Tibial artery (tissue), 4 donors: ENCODE measurements around the gene ERBB4.

Experiments used
- DNase-seq, 2 donors: peaks; one replicate each; pipeline ENCODE4 v3.0.0-alpha.2; 2019
- H3K27ac ChIP-seq, 2 donors: fragments of 200-600 bp; sonication (generic) in 1 of 2; 1 replicate in 1 of 2; 2 replicates in 1 of 2; pipeline ENCODE4 v1.5.1; 2018 to 2019; ENCODE audit warnings: mild to moderate bottlenecking in 1 of 2
- H3K27me3 ChIP-seq, 2 donors: fragments of 200-600 bp; sonication (generic) in 1 of 2; one replicate each; pipeline versions ENCODE4 v1.5.1 to v1.6.0; 2016 to 2019
- H3K36me3 ChIP-seq, 3 donors: fragments of 200-600 bp; sonication (generic) in 2 of 3; one replicate each; pipeline ENCODE4 v1.5.1; 2016 to 2019; ENCODE audit warnings: mild to moderate bottlenecking in 2 of 3
- H3K4me1 ChIP-seq, 4 donors: fragments of 200-600 bp; sonication (generic) in 2 of 4; 1 replicate in 3 of 4; 2 replicates in 1 of 4; pipeline ENCODE4 v1.5.1; 2016 to 2019
- H3K4me3 ChIP-seq, 2 donors: fragments of 200-600 bp; sonication (generic) in 1 of 2; 1 replicate in 1 of 2; 2 replicates in 1 of 2; pipeline ENCODE4 v1.5.1; 2018 to 2019; ENCODE audit warnings: mild to moderate bottlenecking in 2 of 2
- H3K9me3 ChIP-seq, 3 donors: fragments of 200-600 bp; sonication (generic) in 1 of 3; one replicate each; pipeline ENCODE4 v1.5.1; 2016 to 2019
- CTCF ChIP-seq, 2 experiments: fragments of 200-600 bp in 1 of 2; fragments of 450-650 bp in 1 of 2; IDR thresholded peaks; one replicate each; pipeline ENCODE4 v1.5.1; 2017 to 2019; ENCODE audit warnings: antibody characterized with exemption in 2 of 2, mild to moderate bottlenecking in 1 of 2, moderate library complexity in 1 of 2
- intact Hi-C: fragments of 100-400 bp; cut with DNase I; formaldehyde crosslinking; loops from one replicate; pipeline ENCODE4 v1.15.0; 2023; ENCODE audit warnings: low total_unique reads

ERBB4 gene

GRCh38 chr2:211829725-211830124 lies 708.9 kb downstream of the ERBB4 start:
- intact Hi-C loops: no loop called here
- no peaks in the 10 kb centered on the region for H3K36me3 ChIP-seq

GRCh38 chr2:211823886-211824479 lies 714.6 kb downstream of the ERBB4 start:
- no peaks in the 10 kb centered on the region for H3K9me3 ChIP-seq
- no peaks in the 10 kb centered on the region for H3K36me3 ChIP-seq
- H3K4me3 ChIP-seq: no peak overlapping the region
- no peak overlapping the region for H3K27ac ChIP-seq
- intact Hi-C loops: no loop called here
- no peaks in the 10 kb centered on the region for H3K27me3 ChIP-seq
- no peak for TF ChIP-seq CTCF (IDR thresholded peaks at IDR 0.05)
- no peak for DNase-seq
- H3K4me1 ChIP-seq: no peaks in the 10 kb centered on the region

More at GRCh38 chr2:211829725-211830124, 708.9 kb downstream of the ERBB4 start:
- no peak for TF ChIP-seq CTCF (IDR thresholded peaks at IDR 0.05)
- Histone ChIP-seq H3K9me3 (no peaks in the 10 kb centered on the region), H3K27ac (no peak overlapping the region), H3K4me3 (no peak overlapping the region), H3K27me3 (no peaks in the 10 kb centered on the region), H3K4me1 (peaks cover 0 to 7% (median 0%) of the 10 kb centered on the region in 4 donors)
- DNase-seq: no peak

- H3K36me3 ChIP-seq: no peaks in the 10 kb centered on the region
- H3K4me1 ChIP-seq: no peaks in the 10 kb centered on the region
- H3K9me3 ChIP-seq: no peaks in the 10 kb centered on the region
- H3K4me3 ChIP-seq: no peak overlapping the region
- no peak for TF ChIP-seq CTCF (IDR thresholded peaks at IDR 0.05)
- intact Hi-C loops: no loop called here
- no peak for DNase-seq
- no peak overlapping the region for H3K27ac ChIP-seq
- no peaks in the 10 kb centered on the region for H3K27me3 ChIP-seq
Observed at GRCh38 chr2:211822686-211823335, 715.8 kb downstream of the ERBB4 start.

- Histone ChIP-seq H3K36me3 (no peaks in the 10 kb centered on the region), H3K27ac (no peak overlapping the region), H3K27me3 (no peaks in the 10 kb centered on the region), H3K4me1 (no peaks in the 10 kb centered on the region), H3K9me3 (no peaks in the 10 kb centered on the region), H3K4me3 (no peak overlapping the region)
- TF ChIP-seq CTCF (IDR thresholded peaks at IDR 0.05): no peak
- intact Hi-C loops: no loop called here
- DNase-seq: no peak
Observed at GRCh38 chr2:211816754-211817153, 721.8 kb downstream of the ERBB4 start.

DNA sequence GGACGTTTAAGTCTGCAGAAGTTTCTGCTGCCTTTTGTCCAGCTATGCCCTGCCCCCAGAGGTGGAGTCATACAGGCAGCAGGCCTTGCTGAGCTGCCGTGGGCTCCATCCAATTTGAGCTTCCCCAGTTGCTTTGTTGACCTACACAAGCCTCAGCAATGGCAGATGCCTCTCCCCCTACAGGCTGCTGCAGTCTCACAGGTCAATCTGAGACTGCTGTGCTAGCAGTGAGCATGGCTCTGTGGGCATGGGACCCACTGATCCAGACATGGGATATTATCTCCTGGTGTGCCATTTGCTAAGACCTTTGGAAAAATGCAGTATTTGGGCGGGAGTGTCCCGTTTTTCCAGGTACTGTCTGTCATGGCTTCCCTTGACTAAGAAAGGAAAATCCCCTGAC lies 726.0 kb downstream of the ERBB4 start:
- Histone ChIP-seq H3K9me3 (no peaks in the 10 kb centered on the region), H3K27ac (no peak overlapping the region), H3K4me3 (no peak overlapping the region), H3K4me1 (no peaks in the 10 kb centered on the region), H3K36me3 (no peaks in the 10 kb centered on the region), H3K27me3 (no peaks in the 10 kb centered on the region)
- no peak for TF ChIP-seq CTCF (IDR thresholded peaks at IDR 0.05)
- intact Hi-C loops: no loop called here
- no peak for DNase-seq
